ENCODE results near the gene PLEKHA6. TPM values are rescaled to one million over a fixed set of nuclear protein-coding genes. Genes with fewer than 3 reads are reported as not detected.

PLEKHA6 gene
- polyA plus RNA-seq, 1 experiment: 4.2 TPM

DNA sequence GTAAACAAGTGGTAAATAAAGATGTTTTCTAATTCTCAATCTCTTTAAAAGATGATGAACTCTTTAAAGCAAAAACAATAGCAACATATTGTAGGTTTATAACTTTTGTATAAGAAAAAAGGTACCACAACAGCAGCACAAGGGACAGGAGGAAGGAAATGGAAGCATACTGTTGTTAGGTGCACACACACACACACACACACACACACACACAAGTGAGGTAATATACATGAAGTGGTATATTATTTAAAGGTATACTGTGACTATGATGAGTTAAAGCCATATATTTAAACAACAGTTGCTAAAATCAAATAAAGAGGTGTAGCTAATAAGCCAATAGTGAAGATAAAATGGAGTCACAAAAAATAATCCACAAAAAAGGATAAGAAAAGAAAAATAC lies 31.9 kb upstream of the PLEKHA6 start:
- H3K27me3 ChIP-seq (ENCODE audit: control insufficient read depth, insufficient read depth, low read length): no peaks in the 10 kb centered on the region
- CTCF ChIA-PET: interaction anchor here (0.6 to 1.3 kb wide), 2 partner anchors 74 to 520 kb away, joined by 3 to 4 read pairs; no protein-coding TSS in a partner anchor
- POLR2A ChIA-PET: no interaction called here
- no peak overlapping the region for H3K4me3 ChIP-seq (ENCODE audit: low read depth, low read length)
- TF ChIP-seq, protein P1, sequence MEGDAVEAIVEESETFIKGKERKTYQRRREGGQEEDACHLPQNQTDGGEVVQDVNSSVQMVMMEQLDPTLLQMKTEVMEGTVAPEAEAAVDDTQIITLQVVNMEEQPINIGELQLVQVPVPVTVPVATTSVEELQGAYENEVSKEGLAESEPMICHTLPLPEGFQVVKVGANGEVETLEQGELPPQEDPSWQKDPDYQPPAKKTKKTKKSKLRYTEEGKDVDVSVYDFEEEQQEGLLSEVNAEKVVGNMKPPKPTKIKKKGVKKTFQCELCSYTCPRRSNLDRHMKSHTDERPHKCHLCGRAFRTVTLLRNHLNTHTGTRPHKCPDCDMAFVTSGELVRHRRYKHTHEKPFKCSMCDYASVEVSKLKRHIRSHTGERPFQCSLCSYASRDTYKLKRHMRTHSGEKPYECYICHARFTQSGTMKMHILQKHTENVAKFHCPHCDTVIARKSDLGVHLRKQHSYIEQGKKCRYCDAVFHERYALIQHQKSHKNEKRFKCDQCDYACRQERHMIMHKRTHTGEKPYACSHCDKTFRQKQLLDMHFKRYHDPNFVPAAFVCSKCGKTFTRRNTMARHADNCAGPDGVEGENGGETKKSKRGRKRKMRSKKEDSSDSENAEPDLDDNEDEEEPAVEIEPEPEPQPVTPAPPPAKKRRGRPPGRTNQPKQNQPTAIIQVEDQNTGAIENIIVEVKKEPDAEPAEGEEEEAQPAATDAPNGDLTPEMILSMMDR (IDR thresholded peaks at IDR 0.05; ENCODE audit: insufficient read depth, low read depth, low read length): no peak
- no peaks in the 10 kb centered on the region for H3K36me3 ChIP-seq (ENCODE audit: control insufficient read depth, insufficient read depth, low read length)
- DNase-seq (ENCODE audit: low read depth): no peak

DNA sequence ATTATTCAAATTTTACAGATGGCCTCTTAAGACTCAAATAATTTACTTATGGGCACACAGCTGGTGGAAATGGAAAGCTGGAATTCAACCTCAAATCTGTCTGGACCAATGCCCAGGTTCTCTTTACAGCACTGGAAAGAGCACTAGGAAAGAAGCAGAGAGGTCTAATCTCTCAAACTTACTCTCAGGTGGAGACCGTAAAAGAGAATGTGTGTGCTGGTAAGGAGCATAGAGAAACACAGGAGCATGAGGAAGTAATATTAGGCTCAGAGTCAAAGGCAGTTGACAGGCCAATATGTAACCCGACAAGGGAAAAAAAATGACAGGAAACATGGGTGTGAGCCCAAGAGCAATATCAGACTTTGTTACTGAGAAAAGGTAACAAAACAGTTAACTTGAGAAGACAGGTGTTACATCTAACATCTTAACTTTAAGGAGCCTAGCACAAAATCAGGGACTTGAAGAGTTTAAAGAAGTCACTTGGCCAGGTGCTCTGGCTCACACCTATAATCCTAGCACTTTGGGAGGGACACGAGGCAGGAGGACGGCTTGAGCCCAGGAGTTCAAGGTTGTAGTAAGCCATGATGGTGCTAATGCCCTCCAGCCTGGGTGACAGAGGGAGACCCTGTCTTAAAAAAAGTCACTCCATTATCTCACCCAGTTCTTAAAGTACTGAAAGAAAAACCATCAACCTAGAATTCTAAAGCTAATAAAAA lies 31.2 kb upstream of the PLEKHA6 start:
- no peaks in the 10 kb centered on the region for H3K36me3 ChIP-seq (ENCODE audit: control insufficient read depth, insufficient read depth, low read length)
- H3K27me3 ChIP-seq (ENCODE audit: control insufficient read depth, insufficient read depth, low read length): no peaks in the 10 kb centered on the region
- DNase-seq (ENCODE audit: low read depth): no peak
- TF ChIP-seq, protein P1 (IDR thresholded peaks at IDR 0.05; ENCODE audit: insufficient read depth, low read depth, low read length): no peak
- H3K4me3 ChIP-seq (ENCODE audit: low read depth, low read length): no peak overlapping the region
- ChIA-PET POLR2A (no interaction called here), CTCF (interaction anchor here (0.6 to 6.3 kb wide), 3 partner anchors 8 to 519 kb away, joined by 3 to 68 read pairs (median 4); no protein-coding TSS in a partner anchor)

- ChIA-PET POLR2A (no interaction called here), CTCF (interaction anchor here (0.9 to 6.3 kb wide), 4 partner anchors 13 to 127 kb away, joined by 3 to 68 read pairs (median 4); no protein-coding TSS in a partner anchor)
- Histone ChIP-seq H3K36me3 (ENCODE audit: control insufficient read depth, insufficient read depth, low read length) (no peaks in the 10 kb centered on the region), H3K4me3 (ENCODE audit: low read depth, low read length) (no peak overlapping the region), H3K27me3 (ENCODE audit: control insufficient read depth, insufficient read depth, low read length) (peaks cover 2% of the 10 kb centered on the region)
- DNase-seq (ENCODE audit: low read depth): no peak
- TF ChIP-seq, protein P1 (IDR thresholded peaks at IDR 0.05; ENCODE audit: insufficient read depth, low read depth, low read length): no peak
These were observed 26.0 kb upstream of the PLEKHA6 start for GRCh38 chr1:204385727-204386126.

- ChIA-PET POLR2A (interaction anchor here (0.6 kb wide), 1 partner anchor 12 kb away, joined by 8 read pairs; no protein-coding TSS in a partner anchor), CTCF (interaction anchor here (0.6 to 6.3 kb wide), 4 partner anchors 14 to 126 kb away, joined by 3 to 68 read pairs (median 4); no protein-coding TSS in a partner anchor)
- no peak for DNase-seq (ENCODE audit: low read depth)
- H3K4me3 ChIP-seq (ENCODE audit: low read depth, low read length): no peak overlapping the region
- TF ChIP-seq, protein P1 (IDR thresholded peaks at IDR 0.05; ENCODE audit: insufficient read depth, low read depth, low read length): no peak
- peaks cover 2% of the 10 kb centered on the region for H3K27me3 ChIP-seq (ENCODE audit: control insufficient read depth, insufficient read depth, low read length)
- H3K36me3 ChIP-seq (ENCODE audit: control insufficient read depth, insufficient read depth, low read length): no peaks in the 10 kb centered on the region
These were observed 25.1 kb upstream of the PLEKHA6 start for GRCh38 chr1:204384636-204385352.
